ENCODE results near the gene ARMC9.
"Not testable (repeated sequence)": the region's sequence is repeated elsewhere in the genome, so short reads cannot be mapped to it uniquely, and the experiment has no call there.

The ARMC9 gene

DNA sequence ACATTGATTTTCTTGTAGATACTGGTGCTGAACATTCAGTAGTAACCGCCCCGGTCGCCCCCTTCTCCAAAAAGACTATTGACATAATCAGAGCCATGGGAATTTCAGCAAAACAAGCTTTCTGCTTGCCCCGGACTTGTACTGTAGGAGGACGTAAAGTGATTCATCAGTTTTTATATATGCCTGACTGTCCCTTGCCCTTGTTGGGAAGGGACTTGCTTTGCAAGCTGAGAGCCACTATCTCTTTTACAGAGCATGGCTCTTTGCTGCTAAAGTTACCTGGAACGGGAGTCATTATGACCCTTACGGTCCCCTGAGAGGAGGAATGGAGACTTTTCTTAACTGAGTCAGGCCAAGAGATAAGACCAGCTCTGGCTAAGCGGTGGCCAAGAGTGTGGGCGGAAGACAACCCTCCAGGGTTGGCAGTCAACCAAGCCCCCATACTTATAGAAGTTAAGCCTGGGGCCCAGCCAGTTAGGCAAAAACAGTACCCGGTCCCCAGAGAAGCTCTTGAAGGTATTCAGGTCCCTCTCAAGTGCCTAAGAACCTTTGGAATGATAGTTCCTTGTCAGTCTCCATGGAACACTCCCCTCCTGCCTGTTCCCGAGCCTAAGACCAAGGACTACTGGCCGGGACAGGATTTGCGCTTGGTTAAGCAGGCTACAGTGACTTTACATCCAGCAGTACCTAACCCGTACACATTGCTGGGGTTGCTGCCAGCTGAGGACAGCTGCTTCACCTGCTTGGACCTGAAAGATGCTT lies 205.2 kb downstream of the ARMC9 start:
- DNase-seq, result not testable (repeated sequence)

DNA sequence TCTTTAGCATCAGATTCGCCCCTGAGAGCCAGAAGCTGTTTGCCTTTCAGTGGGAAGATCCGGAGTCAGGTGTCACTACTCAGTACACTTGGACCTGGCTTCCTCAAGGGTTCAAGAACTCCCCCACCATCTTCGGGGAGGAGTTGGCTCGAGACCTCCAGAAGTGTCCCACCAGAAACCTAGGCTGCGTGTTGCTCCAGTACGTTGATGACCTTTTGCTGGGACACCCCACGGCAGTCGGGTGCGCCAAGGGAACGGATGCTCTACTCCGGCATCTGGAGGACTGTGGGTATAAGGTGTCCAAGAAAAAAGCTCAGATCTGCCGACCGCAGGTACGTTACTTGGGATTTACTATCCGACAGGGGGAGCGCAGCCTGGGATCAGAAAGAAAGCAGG lies 205.8 kb downstream of the ARMC9 start:
- not testable (repeated sequence) for DNase-seq

DNA sequence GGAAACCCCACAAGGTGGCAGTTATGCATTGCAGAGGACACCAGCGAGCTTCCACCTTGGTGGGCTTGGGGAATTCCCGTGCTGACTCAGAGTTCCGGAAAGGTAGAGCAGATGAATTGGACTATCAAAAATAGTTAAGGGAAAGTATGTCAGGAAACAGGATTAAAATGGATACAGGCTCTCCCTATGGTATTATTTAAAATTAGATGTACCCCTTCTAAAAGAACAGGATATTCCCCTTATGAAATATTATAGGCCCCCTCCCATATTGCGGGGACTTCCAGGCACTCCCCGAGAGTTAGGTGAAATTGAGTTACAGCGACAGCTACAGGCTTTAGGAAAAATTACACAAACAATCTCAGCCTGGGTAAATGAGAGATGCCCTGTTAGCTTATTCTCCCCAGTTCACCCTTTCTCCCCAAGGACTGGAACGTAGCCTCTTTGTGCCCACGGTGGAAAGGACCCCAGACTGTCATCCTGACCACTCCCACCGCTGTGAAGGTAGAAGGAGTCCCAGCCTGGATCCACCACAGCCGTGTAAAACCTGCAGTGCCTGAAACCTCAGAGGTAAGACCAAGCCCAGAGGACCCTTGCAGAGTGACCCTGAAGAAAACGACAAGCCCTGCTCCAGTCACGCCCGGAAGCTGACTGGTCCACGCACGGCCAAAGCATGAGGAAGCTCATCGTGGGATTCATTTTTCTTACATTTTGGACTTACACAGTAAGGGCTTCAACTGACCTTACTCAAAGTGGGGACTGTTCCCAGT lies 207.4 kb downstream of the ARMC9 start:
- not testable (repeated sequence) for DNase-seq

DNA sequence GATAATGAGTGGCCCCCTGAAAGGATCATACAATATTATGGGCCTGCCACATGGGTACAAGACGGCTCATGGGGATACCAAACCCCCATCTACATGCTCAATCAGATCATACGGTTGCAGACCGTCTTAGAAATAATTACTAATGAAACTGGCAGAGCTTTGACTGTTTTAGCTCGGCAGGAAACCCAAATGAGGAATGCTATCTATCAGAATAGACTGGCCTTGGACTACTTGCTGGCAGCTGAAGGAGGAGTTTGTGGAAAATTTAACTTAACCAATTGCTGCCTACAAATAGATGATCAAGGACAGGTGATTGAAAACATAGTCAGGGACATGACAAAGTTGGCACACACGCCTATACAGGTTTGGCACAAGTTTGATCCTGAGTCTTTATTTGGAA lies 209.3 kb downstream of the ARMC9 start:
- not testable (repeated sequence) for DNase-seq

DNA sequence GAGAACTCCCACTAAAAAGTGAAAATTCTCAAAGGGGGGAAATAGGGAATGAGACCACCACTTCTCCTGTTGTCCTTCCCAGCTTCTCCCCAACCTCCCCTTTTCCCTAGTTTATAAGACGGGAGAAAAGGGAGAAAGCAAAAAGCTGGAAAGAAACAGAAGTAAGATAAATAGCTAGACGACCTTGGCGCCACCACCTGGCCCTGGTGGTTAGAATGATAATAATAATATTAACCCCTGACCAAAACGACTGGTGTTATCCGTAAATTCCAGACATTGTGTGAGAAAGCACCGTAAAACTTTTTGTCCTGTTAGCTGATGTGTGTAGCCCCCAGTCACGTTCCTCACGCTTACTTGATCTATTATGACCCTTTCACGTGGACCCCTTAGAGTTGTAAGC lies 209.9 kb downstream of the ARMC9 start:
- DNase-seq, result not testable (repeated sequence)

DNA sequence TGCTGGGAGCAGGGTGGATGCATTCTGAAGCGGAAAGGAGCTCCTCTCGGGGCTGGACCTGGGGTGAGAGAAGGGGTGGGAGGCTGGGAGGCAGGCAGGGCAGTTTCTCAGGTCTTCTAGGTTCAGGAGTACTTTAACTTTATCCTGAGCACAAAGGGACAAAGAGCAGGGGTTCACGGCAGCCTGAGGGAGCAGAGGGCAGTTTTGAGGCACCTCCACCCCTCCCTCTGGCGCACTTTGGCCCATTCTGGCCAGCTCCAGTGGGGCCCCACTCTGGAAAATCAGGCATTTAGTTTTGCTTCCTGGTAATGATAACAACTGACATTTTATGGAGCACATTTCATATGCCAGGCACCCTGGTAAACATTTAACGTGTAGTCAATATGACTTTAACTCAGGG lies 211.3 kb downstream of the ARMC9 start:
- no peak for DNase-seq

DNA sequence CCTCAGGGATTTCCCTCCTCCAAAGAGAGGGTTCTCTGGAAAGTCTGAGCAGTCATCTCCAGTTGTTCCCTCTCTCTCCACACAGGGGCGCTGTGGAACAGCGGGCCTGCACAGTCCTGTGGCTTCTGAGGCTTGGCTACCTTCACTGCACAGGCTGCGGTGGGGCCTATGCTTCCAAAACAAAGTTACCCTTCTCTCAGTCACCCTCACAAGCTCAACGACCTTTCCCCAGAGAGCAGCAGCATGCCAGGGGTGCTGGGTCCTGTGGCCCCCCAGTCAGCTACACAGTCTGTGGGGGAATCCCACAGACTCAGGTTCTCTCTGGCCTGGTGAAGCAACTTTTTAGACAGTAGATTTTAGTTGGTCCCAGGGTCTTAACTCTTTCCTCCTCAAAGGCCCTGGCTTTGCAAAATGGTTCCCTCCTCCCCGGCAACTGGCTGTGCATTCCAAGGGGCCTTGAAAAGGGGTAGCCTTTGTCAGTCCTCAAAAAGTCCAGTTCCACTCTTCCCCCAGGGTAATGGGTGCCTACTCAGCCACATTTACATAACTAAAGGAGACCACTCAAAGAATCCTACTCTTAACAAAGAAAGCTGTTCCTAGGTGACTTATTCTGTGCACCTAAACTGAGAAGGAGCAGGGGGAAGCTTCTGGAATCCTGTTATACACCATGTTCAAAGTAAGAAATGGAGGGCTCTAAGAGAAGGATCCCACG lies 212.0 kb downstream of the ARMC9 start:
- no peak for DNase-seq

DNA sequence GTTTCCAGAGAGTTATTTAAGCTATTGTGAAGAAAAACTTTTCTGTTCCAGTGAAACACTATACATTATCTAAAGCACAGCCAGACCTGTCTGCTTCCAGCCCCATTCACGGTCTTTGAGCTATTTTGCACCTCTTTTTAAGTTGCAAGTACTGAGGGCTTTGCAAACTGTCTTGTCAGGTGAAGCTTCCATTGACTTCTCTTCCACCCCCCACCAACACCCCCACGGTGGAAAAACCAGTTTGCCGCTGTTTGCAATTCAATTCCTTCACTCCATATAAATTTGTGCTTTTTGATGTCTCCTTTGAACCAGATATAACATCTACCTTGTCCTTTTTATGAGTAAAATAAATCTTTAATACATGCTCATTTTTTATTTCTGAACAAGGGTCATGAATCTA lies 212.8 kb downstream of the ARMC9 start:
- DNase-seq, result no peak

DNA sequence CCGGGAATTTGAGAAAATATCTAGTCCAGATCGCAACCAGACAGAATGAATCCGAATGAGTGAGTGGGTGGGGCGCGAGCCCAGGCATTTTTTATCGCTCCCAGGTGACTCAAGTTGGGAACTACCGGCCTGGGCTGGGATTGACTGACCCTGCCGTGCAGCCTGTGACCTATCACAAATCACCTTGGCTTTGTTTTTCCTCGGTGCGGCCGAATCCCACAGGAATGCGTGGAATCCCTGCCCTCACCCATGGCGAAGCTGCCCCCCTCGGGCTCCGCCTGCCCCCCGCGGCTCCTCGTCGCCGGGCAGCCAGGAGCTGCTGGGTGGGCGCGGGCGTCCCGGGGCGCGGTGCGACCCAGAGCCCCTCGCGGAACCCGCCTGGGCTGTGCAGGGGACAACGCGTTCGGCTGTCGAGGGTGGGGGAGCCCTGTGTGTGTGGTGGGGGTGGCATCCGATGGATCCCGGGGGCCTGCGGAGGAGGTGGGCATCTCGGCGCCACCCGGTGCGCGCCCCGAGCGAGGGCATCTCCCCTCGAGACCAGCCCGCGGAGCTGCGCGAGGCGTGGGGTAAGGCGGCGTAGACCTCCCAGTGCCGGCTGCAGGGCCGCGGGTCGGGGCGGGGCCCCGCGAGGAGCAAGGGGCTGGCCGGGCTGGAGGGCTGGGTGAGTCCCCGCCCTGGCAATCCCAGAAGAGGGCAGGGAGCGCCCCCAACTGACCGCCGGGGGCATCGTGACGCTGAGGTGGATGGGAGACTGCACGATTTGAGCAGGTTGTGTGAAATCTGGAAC lies 213.6 kb downstream of the ARMC9 start:
- DNase-seq, result no peak

DNA sequence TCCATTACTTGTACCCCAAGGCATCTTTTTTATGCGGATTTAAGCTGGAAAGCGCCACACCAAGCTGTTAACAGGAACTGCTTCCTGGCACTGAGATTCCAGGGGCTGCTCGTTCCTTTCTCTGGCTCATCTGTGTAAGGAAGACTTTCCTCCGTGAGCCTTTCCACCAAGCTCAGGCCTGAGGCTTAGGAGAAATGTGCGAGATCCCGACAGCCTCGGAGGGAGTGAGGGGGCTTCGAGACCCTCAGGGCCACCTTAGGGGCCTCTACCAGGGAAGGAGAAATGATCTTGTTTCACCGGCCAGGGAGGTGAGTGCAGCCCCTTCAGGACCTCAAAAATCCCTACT lies 214.2 kb downstream of the ARMC9 start:
- DNase-seq, result no peak

DNA sequence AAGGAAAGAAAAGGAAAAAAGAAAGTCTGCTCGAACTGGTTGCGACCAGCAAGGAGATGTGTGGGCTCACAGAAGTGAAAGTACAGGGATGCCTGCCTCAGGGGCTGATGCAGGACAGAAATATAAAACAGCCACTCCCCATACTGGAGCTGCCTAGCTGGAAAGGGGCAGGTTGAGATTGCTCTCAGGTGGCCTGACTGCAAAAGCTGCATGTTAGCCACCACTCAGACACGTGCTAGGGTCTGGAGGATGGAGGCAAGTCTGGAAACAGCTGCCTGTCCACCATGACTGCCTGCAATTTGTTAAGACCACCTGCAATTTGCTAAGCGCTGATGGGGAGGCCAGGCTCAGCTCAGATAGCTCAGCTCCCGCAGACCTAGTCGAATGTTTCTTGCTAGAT lies 215.0 kb downstream of the ARMC9 start:
- DNase-seq, result no peak

DNA sequence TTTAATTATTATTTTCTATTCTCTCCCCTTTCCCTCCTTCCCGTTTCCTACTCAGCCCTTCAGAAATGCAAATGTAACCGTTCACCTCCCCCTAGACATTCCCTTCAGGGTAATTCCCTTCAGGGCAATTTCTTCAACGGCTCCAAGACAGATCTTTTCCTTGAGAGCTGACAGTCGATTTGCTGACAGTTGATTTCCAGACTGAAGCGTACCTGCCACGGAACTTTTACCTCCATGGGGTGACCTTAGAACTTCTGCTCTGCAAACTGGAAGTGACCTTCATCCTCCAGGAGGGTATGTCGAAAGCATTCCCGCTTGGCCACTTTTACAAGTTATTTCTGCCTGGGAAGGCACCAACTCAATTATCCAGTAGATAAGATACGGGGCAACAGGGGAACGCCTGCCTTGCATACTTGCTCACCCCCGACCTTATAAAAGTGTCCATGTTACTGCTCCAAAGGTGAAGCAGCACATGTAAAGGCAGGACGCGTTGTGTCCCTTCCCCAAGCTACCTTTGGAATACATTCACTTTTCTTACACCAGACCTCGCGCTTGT lies 215.6 kb downstream of the ARMC9 start:
- no peak for DNase-seq

DNA sequence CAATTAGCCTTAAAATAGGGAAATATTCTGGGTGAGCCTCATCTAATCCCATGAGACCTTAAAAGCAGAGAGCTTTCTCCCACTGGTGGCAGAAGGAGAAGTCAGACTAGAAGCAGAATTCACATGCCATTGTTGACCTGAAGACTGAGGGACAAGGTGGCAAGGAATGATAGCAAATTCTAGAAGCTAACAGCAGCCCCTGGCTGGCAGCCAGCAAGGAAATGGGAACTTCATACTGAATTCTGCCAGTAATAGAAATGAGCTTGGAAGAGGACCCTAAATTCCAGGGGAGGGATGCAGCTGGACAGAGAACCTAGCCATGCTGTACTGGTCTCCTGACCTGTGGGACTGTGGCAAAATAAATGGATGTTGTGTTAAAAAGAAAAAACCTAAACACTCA lies 216.6 kb downstream of the ARMC9 start:
- no peak for DNase-seq

DNA sequence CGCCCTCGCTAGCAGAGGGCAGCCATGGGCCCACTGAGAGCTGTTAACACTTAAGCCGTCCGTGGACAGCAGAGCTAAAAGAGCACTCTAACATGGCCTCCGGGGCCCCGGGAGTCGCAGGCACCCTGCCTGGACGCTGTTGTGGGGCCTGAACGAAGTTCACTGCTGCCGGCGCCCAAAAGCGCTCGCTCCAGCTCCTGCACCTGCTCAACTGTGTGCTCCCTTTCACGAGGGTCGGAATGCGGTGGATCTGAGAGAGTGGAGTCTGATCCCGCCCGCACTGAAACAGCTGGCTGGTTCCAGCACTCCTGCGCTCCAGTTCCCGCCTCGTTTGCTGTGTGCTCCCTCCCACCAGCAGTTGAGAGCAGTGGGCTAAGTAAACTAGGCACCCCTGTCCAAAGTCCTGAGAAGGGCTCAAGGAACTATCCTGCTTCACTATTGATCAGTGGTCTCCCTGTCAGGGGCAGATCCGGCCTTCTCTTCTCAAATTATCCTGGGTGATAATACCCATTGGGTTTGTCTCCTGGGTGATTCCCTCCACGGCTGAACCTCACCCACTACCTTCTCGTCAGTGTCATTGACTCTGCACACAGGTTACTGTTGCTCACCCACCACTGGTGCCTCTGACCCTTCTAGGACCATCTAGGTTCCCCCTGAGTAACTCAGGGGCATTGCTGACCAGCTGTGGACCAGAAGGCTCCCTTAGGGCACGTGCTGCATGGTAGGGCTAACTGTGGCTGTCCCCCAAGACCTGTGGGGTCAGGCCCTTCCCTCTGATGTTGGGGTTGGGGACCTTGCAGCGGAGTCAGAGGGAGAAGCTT lies 220.6 kb downstream of the ARMC9 start:
- no peak for DNase-seq

DNA sequence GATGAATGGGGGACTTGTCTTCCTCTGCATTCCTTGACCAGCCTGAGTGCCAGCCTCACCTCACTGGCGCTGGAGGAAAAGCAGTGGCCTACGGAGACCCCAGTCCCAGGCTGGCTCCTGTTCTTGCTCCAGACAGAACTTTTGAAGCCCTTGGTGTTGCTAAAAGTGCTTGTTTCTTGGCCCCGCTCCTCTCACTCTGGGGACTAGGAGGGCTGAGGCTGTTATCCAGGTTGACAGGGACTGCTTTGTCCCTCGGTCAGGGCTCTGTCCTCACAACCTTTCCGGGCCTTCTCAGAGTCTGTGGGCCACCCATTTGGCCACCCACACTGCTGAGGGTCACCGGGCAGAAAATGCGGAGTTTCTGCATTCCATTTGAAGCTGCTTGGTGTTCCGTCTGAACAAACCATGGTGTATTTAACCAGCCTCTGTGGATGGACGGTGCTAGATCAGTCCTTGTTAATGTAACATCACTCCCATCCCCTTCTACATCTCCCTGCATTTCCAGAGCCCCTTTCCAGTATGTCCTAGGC lies 222.7 kb downstream of the ARMC9 start:
- no peak for DNase-seq

DNA sequence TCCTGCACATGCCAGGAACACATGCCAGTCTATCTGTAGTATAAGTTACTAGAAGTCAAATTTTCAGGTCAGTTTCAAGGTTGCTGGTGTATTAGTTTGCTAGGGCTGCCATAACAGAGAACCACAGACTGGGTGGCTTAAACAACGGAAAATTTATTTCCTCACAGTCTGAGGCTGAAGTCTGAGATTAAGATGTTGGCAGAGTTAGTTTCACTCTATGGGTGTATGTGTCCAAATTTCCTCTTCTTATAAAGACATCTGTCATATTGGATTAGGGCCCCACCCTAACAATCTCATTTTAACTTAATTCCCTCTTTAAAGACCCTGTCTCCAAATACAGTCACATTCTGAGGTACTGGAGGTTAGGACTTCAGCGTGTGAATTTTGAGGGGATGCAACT lies 223.6 kb downstream of the ARMC9 start:
- DNase-seq, result no peak

DNA sequence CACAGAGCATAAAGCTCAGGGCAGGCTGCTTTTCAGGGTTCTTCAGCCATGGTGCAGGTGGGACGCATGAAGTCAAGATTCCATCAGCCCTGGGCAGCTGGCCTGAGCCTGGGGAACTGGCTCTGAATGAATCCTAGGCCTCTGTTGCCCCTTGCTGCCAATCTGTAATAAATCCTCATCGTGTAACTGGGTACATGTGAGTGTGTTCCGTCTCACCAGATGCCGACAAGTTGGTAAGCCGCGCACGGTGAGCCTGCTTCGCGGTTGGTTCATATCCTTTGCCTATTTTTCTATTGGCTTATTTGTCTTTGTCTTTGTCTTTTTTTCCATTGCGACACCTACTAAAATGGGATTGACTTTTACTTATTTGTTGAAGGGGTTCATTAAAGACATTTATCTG lies 224.7 kb downstream of the ARMC9 start:
- no peak for DNase-seq
